Stimulated activated CD4-positive, alpha-beta T cell treated with anti-CD3 and anti-CD28 coated beads, Interleukin-4, amount 100 ng/mL, for 24 hours (primary cell): ENCODE results near the gene CUX1.
"Not testable (repeated sequence)": the region's sequence is repeated elsewhere in the genome, so short reads cannot be mapped to it uniquely, and the experiment has no call there.

ENCODE experiments used
- DNase-seq: peaks from one replicate; pipeline ENCODE4 v3.0.0-alpha.2; 2020

The CUX1 gene

DNA sequence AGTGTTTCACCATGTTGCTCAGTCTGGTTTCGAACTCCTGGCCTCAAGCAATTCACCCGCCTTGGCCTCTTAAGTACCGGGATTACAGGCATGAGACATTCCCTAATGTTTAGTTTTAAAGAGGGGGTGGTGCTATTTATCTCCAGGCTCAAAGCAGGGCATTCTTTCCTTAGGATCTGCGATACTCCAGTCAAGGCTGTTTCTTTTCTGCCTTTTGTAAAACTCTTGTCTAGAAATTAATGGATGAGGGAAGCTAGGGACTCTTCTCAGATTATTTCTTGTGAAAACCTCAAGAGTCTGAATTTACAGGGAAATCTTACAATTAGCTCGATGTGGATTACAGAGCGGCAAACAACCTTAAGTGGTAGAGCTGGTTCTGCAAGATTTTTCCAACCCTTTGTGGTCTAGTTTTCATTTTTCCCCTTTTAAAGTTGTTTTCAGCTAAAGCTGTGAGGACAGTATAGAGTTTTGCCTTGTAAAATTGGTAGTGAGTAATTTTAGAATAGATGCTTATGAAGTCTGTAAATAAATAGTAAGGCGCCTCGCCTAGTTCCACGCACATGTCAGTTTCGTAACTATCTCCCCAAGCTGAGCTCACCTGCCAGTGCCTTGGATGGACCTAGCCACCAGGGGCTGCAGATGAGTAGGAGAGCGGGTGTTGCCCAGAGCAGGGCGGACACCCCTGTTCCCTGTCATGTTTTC, 53.1 kb downstream of the CUX1 start:
- DNase-seq = no peak

DNA sequence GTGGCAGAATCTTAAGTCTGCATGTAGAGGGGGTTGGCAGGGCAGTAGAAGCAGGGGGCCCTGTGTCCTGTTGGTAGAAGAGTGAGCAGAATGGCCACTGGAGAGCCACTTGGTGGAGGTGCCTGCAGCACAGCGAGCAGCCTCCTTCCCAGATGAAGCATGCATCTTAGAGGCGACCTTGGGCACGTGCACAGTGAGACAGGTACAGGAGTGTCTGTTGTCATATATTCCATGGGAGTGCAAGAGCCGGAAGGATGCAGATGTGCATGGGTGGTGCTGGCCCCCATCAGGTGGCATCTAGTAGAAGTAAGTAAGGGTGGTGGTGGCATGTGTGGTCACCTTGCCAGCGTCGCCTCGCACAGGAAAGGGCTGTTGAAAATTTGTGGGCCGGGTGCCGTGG, 53.9 kb downstream of the CUX1 start:
- no peak for DNase-seq

DNA sequence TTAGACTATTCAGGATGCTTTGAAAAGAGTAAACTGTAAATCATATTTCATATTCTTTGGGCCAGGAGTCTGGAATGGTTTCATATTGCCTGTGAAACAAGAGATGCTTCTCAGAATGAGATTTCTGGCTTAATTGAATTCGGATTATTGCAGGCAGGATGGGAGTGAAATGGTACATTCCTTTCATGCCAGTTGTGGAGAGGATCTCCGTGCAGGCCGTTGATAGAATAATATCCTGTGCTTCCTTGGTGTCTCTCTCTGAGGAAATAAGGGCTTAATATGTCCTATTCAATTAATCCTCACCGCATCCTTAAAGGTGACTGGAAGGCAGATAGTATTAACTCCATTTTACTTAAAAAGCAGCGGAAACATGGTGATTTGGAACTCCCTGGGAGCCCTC, 56.6 kb downstream of the CUX1 start:
- no peak for DNase-seq

DNA sequence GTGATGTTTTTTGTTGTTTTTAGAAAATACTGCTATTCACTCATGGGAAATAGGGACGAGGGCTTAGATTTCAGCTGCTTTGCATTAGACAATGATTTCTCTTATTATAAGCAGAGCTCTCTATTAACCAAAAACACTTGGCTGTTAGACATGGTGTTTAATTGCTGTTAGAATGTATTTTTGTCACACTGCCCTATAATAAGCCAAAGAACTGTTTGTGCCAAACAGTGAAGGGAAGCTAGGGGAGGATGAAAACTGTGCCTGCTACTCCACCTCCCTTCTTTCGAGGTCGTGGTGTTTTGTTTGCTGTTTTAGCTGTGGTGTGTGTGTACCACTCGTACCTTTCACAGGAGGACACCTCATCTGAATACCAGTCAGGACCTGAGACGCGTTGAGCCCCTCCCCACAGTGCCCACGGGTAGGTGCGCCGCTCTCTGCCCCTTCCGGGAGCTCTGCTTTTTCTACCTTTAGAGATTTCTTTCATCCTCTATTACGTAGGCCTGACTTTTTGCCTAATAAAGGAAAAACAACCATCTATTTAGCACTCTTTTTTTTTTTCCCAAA, 57.9 kb downstream of the CUX1 start:
- DNase-seq = no peak

DNA sequence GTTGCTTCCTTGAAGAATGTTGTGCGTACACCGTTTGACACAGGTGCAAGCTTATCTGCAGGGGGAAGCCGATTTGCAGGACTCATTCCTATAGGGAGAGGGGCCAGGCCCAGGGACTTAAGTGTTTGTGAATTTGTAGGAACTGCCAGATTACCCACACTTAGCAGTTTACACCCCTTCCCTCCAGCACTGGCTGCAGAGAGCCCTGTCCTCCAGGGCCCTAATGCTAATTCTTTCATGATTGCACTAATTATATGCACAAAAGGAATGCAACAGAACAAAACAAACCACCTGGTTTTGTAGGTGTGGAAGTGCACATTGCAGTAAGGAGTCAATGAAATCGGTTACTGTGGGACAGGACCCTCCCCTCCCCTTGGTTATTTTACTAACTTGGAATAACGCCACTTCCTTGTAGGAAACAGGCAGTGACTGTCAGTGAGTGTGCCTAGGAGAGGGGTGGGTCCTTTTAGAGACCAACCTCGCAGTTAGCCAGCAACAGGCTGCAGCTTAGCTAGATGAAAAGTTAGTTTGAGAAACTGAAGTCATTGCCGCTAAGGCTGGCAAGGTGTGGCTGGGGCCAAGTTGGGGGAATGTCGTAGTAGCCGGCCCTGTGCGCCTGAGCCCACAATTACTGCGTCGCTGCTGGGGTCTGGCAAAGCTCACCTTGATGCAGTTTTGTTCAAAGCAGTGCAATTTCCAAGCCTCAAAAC, 60.6 kb downstream of the CUX1 start:
- DNase-seq = no peak

DNA sequence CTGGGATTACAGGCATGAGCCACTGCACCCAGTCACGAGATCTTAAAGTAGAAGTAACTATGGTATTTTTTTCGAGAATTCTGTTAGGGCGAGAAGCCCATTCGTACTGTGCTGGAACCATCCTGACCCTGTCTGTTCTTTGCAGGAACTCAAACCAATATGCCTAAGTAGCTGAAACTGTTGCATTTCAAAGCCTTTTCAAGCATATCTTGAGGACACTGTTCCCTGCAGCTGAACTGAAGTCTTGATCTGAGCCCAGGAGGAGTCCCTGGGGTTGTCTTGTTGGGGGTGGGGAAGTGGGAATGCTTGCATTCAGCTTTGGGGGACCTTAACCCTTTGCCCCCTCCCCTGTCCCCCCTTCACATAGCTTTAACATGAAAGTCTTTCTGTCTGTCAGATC, 61.5 kb downstream of the CUX1 start:
- no peak for DNase-seq

DNA sequence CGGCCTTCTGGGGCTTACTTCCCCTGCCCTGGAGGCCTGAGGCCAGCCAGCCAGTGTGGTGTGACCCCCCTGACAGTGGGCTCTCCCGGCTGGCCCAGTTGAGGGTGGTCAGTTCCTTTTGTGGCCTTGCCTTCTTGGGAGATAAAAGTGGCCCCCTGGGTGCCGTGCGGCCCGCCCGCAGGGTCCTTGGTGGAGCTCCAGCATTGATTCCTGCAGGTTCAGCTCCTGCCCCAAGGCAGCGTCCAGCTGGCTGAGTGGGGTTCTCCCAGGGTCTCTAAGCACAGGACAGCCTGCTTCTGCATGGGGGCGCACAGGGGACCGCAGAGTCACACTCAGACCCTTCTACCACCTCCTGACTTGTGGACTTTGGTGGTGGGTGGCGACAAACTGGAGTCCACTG, 62.1 kb downstream of the CUX1 start:
- DNase-seq = no peak

DNA sequence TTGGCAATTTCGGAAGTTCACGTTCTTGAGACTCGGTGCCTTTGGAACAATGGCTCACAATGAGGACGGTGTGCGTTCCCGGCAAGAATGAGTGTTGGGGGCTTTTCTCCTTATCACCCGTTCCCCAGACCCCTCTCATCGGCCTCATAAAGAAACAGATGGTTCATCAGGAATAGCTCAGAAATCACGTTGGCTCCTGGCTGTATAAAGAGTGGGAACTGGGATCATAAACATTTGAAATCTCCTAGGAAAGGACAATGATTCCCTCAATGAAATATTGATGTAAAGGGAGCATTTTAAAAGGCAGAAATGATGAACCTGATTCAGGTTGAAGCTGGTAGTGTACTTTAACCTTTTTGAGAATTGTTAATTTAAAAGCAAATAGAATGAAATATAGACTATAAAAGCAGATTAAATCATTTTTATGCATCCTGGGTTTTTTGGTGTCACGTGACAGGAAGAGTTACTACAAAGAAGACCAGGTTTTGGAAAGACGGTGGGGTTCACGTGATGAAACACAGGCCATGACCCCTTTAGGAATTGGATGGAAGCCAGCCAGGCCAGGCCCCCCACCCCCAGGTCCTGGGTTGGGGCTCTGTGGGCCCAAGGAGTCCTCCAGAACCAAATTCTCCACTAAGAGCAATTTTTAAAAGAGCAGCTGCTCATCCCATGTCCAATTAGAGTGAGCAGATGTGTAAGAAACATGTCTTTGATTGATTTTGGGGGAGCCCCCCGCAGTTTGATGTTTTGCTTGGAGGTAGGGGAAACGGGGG, 63.0 kb downstream of the CUX1 start:
- DNase-seq = no peak

DNA sequence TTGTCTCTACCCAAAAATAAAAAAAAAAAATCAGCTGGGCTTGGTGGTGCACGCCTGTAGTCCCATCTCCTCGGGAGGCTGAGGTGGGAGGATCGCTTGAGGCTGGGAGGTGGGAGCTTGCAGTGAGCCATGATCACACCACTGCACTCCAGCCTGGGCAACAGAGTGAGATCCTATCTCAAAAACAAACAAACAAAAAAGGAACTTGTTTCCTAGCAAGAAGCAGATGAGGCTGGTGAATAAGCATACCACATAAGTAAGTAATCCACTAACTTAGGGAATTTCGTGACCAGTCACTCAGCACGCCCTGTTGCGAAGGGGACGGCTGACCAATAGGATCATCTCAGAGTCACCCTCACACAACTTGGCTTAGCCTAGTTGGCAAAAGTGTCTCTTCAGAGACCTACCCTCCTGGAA, 64.6 kb downstream of the CUX1 start:
- no peak for DNase-seq

DNA sequence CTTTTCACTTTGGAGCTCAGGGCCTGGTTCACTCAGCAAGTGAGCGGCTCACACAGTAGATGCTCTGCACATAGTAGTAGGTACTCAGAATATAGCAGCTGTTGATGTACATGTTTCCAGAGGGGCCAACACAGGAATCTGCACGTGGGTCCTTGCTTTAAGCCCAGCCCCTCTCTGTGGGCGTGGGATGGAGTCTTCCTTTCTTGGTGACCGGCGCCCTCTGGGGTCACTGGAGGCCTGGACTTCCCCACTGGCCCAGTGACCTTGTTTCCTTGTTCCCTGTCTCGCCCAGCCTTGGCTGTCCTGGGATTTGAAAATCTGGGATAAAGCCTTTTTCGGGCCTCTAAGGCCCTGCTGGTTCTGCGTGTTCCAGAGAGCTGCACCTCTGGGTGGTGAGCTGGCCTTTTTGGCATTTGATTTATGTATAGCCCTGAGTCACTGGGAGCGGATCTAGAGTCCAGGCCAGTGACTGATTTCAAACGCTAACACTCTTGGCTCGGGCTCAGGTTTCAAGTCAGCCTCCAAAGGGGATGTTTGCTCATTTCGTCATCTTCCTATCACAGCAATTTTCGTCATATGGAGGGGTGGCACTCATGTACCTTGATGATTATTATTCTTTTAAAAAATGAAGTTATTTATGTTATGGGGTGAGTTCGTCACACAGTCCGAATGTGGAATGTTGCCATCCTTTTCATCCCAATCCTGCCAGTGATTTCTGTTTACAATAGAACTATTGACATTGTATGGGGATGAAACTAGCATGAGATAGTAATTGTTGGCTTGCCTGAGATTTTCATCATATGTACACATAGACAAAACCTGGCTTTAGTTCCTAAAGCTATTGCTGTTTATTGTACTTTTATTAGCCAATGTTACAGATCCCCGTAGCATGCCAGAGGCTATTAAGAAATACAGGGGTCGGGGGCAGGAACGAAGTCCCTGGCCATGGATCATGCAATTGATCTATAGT, 65.5 kb downstream of the CUX1 start:
- DNase-seq = no peak

DNA sequence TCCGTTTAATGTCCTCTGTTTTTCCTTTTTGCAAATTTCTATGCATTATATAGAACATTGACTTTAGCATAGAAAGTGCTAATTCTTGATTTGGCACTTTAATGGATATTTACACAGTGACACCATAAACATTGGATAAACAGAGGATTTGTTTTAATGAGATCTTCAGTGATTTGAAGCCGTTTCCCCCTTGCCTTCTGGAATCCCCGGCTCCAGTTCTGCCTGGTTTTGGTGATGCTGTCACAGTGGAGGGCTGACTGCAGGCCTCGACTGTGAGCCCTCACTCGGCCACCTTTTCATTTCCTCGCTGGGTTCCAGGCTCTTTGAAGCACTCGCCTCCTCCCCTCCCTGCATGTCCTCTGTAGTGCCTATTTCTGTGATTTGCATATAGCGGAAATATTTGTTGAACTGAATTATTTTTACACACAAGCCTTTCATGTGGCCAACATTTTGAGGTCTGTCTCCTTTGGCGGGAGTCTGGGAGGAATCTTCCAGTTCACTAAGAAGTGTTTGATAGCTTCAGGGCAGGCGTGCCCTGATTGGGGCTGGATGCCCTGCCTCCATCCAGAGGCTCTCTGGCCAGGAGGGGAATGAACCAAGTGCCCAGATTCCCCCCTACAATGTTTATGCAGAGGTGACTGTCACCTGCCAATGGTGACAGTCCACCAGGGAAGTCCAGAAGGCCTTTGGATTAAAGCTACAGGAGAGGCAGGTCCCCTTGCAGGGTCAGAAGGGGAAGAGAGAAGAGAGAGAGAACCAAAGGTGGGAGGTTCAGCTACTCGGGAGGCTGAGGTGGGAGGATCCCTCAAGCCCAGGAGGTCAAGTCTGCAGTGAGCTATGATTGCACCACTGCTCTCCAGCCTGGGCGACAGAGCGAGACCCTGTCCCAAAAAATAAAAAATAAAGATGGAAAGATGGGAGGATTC, 67.5 kb downstream of the CUX1 start:
- no peak for DNase-seq

DNA sequence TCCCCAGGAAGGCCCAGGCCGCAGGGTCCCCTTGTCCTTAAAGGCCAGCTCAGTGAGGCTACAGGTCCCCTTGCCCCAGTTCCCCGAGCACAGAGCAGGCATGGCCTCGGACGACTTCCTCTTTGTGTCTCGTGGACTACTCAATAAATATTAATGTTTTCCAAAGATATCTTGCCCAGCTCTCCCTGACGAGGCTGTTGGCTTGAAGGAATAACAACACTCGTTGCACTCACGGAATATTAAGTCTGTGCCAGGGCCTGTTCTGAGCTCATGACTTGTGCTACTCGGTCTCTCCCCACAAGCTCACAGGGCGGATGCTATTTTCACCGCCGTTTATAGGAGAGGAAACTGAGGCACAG, 68.2 kb downstream of the CUX1 start:
- no peak for DNase-seq

DNA sequence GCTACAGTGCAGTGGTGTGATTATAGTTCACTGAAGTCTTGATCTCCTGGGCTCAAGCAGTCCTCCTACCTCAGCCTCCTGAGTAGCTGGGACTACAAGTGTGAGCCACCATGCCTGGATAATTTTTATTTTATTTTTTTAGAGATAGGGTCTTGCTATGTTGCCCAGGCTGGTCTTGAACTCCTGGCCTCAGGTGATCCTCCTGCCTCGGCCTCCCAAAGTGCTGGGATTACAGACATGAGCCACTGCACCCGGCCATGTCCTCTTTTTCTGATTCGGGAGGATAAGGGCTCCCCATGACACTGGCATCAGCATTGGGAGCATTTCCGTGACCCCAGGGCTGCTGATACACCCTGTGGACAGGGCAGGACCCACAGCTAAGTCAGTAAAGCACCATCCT, 69.9 kb downstream of the CUX1 start:
- not testable (repeated sequence) for DNase-seq

DNA sequence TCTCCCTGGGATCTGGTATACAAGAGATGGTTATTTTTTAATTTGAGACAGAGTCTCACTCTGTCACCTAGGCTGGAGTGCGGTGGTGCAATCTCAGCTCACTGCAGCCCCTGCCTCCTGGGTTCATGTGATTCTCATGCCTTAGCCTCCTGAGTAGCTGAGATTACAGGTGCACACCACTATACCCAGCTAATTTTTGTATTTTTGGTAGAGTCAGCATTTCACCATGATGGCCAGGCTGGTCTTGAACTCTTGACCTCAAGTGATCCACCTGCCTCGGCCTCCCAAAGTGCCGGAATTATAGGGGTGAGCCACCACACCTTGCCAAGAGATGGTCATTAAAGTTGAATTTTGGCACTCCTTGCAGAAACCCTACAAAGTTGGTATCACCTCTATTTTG, 71.1 kb downstream of the CUX1 start:
- DNase-seq = not testable (repeated sequence)

DNA sequence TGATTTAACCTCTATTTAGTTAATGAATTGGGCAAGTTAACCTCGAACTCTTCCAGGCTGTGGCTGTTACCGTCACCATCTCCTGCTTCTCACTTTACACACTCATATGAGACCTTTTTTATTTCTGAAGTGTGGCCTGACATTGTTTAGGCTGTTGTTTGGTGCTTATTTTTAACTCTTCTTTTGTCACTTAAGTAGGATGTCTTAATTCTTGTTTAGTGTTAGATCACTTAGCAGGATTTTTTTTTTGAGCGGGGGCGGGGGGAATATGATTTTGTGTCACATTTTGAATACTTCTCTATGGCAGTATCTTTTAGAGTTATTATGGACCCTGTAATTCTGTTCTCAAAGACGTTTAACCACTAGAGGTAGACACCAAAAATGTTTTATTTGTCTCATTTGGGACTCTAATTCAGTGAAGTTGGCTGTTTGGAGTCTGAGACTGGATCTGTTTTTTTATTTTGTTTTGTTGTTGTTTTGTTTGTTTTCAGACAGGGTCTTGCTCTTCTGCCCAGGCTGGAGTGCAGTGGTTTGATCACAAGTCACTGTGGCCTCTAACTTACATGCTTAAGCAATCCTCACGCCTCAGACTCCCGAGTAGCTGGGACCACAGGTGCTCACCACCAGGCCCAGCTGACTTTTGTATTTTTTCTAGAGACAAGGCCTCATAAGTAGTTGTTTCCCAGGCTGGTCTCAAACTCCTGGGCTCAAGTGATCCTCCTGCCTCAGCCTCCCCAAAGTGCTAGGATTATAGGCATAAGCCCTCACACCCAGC, 73.5 kb downstream of the CUX1 start:
- no peak for DNase-seq

DNA sequence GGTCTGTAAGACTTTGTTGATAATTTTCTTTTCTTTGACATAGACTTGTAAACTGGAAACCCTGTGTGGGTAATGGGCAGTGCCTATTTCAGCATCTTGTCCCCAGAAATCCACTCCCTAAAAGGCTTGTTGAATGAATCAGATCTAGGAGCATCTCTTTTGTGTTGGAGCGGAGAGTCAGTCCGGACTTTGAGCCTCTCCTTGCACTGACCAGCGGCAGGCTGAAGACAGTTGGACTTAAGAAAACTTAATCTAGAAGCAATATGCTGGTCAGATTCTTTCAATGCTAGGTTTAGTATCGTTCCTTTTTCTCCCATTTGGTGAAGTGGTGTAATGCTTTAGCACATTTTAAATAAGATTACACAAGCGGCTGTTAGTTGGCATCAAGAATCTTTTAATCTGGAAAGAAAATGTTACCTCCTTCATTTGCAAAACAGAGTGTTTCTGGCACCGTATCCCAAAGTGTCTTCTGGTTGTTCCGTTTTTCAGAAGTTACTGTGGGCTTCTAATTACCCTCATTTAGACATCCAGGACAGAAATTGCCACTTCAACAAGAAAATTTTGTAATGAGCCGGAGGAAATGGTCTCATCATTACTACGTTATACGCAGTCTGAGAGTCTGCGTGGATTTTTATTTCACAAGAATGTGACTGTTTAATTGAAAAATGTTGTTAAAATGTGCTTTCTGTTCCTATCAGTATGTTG, 74.7 kb downstream of the CUX1 start:
- no peak for DNase-seq

DNA sequence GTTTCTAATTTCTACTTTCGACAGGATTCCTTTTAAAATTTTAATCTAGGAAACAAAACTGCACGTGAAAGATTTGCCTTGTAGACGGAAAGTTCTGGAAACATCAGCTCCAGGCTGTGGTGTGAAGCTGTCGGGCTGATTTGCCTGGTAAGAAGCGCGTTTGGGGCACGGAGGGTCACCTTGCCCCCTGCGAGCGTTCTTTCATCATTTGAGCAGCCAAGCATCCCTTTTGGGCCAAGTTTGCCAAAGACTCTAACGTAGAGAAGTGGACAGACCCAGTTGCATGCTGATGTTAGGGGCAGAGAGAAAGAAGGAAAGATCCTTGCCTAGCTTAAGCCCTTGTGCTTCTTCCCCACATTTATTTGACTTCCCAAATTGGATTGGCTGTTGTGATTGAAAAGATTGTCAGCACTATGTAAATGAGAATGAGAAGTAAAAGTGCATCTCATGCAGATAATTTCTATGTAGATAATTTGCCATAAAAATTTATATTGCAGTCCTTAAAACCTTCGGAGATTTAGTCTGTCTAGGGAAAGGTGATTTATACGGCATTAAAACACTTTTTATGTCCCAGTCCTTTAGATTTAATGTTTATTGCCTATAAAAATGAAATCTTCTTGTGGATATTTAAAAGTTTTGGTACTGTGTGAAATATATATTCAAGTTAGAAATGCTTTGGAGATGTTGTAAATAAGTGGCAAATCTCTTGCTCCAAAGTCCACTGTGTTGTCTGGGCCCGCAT, 76.1 kb downstream of the CUX1 start:
- DNase-seq = no peak

DNA sequence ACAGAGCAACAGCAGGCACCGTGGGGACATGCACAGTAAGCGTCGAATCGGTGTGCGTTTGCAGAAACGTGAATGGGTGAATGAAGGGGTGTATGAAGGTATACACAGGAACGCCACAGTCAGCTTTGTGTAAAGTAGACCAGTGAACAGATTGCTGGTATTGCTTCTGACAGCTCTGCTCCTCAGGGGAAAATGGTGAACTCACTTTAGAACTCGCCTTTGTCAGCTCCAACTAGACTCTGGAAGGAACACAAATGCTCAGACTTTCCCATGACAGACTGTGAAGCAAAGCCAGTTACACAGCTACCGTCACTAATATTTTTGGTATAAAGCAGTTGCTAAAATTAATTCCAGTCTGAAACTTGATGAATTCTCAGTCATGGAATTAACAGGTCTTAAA, 78.9 kb downstream of the CUX1 start:
- no peak for DNase-seq

DNA sequence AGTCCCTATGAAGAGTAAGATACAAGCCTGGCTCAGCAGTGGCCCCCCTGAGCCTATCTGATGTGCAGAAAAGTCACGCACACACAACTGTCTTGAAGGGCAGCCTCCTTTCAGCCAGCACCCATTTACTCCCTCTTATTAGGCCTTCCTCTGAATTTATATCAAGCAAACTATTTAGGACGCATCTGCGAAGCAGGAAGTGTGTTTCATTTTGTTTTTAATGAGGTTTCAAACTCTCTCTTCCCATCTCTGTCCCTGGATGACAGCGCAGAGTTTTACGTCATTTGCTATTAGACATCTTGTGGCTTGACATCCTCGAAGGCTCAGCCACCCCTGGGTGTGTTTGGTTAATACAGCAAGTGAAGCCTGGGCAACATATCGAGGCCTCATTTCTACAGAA, 79.5 kb downstream of the CUX1 start:
- DNase-seq = no peak
